Hepatocyte (in vitro differentiated cells): ENCODE results near the gene TIAM1.

Source experiments
- EZH2 ChIP-seq: fragments of 200-600 bp; sonication (generic); IDR thresholded peaks from 2 replicates; pipeline ENCODE4 v1.6.1; 2016; ENCODE audit warnings: antibody characterized with exemption, mild to moderate bottlenecking, borderline replicate concordance
- EZH2phosphoT487 ChIP-seq: fragments of 200-600 bp; sonication (generic); IDR thresholded peaks from one replicate; pipeline ENCODE4 v1.6.1; 2018; ENCODE audit warnings: antibody characterized with exemption, mild to moderate bottlenecking, low read depth, moderate library complexity; ENCODE audit not compliant: unreplicated experiment, severe bottlenecking
- TF ChIP-seq, protein P1 (sequence below): fragments of 200-600 bp; sonication (generic); IDR thresholded peaks from 2 replicates; pipeline ENCODE4 v1.5.1; 2016; ENCODE audit warnings: antibody characterized with exemption, mild to moderate bottlenecking; ENCODE audit not compliant: poor library complexity

DNA sequence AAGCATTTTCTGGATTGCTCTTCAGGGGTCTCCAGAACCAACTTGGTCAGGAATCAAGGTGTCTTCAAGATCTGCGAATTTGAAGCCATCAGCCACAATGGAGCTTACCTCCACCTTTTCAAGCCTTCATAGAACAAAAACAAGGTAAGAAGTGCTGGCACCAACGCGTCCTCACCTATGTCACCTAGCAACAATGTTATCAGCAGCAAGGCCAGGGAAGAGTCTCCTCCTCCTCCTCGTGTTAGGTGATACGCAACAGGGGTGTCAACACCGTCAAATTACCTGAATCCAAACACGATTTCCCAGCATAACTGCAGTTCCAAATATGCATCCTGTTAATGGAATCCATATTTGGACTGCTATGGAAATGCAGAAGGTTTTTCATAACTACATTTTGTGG, 4.1 kb upstream of the TIAM1 start:
- TF ChIP-seq, protein P1, sequence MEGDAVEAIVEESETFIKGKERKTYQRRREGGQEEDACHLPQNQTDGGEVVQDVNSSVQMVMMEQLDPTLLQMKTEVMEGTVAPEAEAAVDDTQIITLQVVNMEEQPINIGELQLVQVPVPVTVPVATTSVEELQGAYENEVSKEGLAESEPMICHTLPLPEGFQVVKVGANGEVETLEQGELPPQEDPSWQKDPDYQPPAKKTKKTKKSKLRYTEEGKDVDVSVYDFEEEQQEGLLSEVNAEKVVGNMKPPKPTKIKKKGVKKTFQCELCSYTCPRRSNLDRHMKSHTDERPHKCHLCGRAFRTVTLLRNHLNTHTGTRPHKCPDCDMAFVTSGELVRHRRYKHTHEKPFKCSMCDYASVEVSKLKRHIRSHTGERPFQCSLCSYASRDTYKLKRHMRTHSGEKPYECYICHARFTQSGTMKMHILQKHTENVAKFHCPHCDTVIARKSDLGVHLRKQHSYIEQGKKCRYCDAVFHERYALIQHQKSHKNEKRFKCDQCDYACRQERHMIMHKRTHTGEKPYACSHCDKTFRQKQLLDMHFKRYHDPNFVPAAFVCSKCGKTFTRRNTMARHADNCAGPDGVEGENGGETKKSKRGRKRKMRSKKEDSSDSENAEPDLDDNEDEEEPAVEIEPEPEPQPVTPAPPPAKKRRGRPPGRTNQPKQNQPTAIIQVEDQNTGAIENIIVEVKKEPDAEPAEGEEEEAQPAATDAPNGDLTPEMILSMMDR, result no peak
- TF ChIP-seq EZH2 (no peak), EZH2phosphoT487 (no peak)
